H1 (cell line): ENCODE measurements around the gene C1QTNF1. TPM values are rescaled to one million over a fixed set of nuclear protein-coding genes. Genes with fewer than 3 reads are reported as not detected.

Source experiments
- ASH2L ChIP-seq: fragments of 200-600, 300-600 bp; sonication (generic); IDR thresholded peaks from one replicate; pipeline ENCODE4 v1.7.1; 2017; ENCODE audit warnings: low read length
- ATF3 ChIP-seq: IDR thresholded peaks from 2 replicates; pipeline ENCODE4 v1.6.1; 2011; ENCODE audit warnings: low read depth, mild to moderate bottlenecking, low read length; ENCODE audit not compliant: insufficient read depth
- HDAC6 ChIP-seq: IDR thresholded peaks from one replicate; pipeline ENCODE4 v1.7.1; 2012; ENCODE audit warnings: low read depth, mild to moderate bottlenecking, inconsistent platforms, low read length, moderate library complexity
- NRF1 ChIP-seq: IDR thresholded peaks from 2 replicates; pipeline ENCODE4 v1.6.1; 2011; ENCODE audit warnings: mild to moderate bottlenecking, low read depth, low read length, improper control_type of control experiment
- RNF2 ChIP-seq: fragments of 200-900, 300-1000 bp; sonication (generic); IDR thresholded peaks from 2 replicates; pipeline ENCODE4 v1.7.1; 2016; ENCODE audit warnings: borderline replicate concordance, low read depth, mild to moderate bottlenecking, antibody characterized with exemption, low read length; ENCODE audit not compliant: poor library complexity, severe bottlenecking; ENCODE audit errors: missing control alignments
- SAP30 ChIP-seq: fragments of 300-600 bp; sonication (generic); IDR thresholded peaks from 2 replicates; pipeline ENCODE4 v1.7.1; 2012; ENCODE audit warnings: low read length, moderate library complexity, mild to moderate bottlenecking, inconsistent platforms; ENCODE audit not compliant: insufficient read depth, insufficient replicate concordance
- SIRT6 ChIP-seq: IDR thresholded peaks from one replicate; pipeline ENCODE4 v1.7.1; 2012; ENCODE audit warnings: low read length, inconsistent platforms
- TEAD4 ChIP-seq: IDR thresholded peaks from 2 replicates; pipeline ENCODE4 v1.6.1; 2012; ENCODE audit warnings: low read depth, low read length, inconsistent platforms, mixed read lengths
- polyA plus RNA-seq, 7 experiments: library from polyadenylated mRNA; depleted of rRNA in 3 of 7; stranded (reverse) in 5 of 7; unstranded in 2 of 7; fragments of >200 nt in 5 of 7; fragments of 200-250 nt in 2 of 7; gene quantifications; 1 replicate in 5 of 7; 2 replicates in 1 of 7; 4 replicates in 1 of 7; pipeline versions ENCODE4 v1.2.1 to v1.2.3, GENCODE V29; 2011 to 2013; ENCODE audit warnings: missing spikeins in 2 of 7, mixed read lengths in 2 of 7
- total RNA-seq: library from RNA; stranded (reverse); fragmentation: NEBNext Ultra II Directional; extraction: Animal tissue kit (Norgen Biotek cat#: 25700); gene quantifications from 2 replicates; pipeline ENCODE4 v1.2.1, GENCODE V29; 2021

C1QTNF1 gene
- total and polyA plus RNA-seq, 2 of the 8 experiments (the other 6 are each of a cell fraction or from before 2014, with no cell fraction given) = 1.5 to 2.5 TPM

- TF ChIP-seq ATF3 (no peak), TEAD4 (no peak), SAP30 (no peak), RNF2 (no peak), HDAC6 (no peak), NRF1 (no peak), ASH2L (no peak), SIRT6 (no peak)
Measured at GRCh38 chr17:79085154-79085920, 61.4 kb downstream of the C1QTNF1 start (continued).
